Loucy (cell line): ENCODE results near the gene HDX.

Experiments used
- EZH2phosphoT487 ChIP-seq: fragments of 200-600 bp; IDR thresholded peaks from 2 replicates; pipeline ENCODE4 v1.6.1; 2018; ENCODE audit warnings: antibody characterized with exemption, mild to moderate bottlenecking, moderate library complexity, borderline replicate concordance
- TF ChIP-seq, protein P1 (sequence below): fragments of 200-600 bp; sonication (generic); conservative IDR thresholded peaks from 2 replicates; pipeline ENCODE4 v1.5.1; 2014; ENCODE audit warnings: mild to moderate bottlenecking, antibody characterized with exemption, low read length

DNA sequence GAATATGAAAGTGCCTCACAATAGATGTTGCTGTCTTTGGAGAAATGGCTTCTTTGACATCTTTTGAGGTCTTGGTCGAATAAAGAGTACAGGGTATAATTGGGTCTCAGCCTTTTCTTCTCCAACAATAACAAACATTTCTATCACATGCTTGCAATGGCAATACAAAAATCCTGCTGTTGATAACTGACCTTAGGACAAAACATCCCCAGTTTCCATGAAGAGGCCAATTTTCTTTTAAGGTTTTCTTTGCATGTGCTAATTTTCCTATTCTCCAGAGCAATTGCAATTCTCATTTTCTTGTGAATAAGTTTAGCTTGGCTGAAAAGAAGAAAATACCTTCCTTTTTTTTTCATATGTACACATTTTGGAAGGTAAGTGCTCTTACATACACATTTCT, 183.6 kb downstream of the HDX start:
- TF ChIP-seq, protein P1, sequence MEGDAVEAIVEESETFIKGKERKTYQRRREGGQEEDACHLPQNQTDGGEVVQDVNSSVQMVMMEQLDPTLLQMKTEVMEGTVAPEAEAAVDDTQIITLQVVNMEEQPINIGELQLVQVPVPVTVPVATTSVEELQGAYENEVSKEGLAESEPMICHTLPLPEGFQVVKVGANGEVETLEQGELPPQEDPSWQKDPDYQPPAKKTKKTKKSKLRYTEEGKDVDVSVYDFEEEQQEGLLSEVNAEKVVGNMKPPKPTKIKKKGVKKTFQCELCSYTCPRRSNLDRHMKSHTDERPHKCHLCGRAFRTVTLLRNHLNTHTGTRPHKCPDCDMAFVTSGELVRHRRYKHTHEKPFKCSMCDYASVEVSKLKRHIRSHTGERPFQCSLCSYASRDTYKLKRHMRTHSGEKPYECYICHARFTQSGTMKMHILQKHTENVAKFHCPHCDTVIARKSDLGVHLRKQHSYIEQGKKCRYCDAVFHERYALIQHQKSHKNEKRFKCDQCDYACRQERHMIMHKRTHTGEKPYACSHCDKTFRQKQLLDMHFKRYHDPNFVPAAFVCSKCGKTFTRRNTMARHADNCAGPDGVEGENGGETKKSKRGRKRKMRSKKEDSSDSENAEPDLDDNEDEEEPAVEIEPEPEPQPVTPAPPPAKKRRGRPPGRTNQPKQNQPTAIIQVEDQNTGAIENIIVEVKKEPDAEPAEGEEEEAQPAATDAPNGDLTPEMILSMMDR: no peak
- TF ChIP-seq EZH2phosphoT487: no peak
